HG03196 (cell line): ENCODE results near the gene NPIPB2.
"Not testable (repeated sequence)": the region's sequence is repeated elsewhere in the genome, so short reads cannot be mapped to it uniquely, and the experiment has no call there.

Experiments
- ATAC-seq: cut with Tn5 transposase; IDR thresholded peaks from one replicate; pipeline ENCODE4 v1.9.1; 2021; ENCODE audit not compliant: unreplicated experiment

Gene NPIPB2

DNA sequence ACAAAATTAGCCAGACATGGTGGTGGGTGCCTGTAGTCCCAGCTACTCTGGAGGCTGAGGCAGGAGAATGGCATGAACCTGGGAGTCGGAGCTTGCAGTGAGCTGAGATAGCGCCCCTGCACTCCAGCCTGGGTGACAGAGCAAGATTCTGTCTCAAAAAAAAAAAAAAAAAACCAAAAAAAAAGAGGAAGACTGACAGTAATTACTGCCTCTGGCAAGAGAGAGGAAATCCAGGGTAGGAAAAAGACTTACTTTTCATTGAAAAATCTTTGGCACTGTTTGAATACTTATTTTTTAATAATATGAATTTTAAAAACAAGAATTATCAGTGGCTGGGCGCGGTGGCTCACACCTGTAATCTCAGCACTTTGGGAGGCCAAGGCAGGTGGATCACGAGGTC lies 20.6 kb upstream of the NPIPB2 start:
- ATAC-seq = not testable (repeated sequence)

DNA sequence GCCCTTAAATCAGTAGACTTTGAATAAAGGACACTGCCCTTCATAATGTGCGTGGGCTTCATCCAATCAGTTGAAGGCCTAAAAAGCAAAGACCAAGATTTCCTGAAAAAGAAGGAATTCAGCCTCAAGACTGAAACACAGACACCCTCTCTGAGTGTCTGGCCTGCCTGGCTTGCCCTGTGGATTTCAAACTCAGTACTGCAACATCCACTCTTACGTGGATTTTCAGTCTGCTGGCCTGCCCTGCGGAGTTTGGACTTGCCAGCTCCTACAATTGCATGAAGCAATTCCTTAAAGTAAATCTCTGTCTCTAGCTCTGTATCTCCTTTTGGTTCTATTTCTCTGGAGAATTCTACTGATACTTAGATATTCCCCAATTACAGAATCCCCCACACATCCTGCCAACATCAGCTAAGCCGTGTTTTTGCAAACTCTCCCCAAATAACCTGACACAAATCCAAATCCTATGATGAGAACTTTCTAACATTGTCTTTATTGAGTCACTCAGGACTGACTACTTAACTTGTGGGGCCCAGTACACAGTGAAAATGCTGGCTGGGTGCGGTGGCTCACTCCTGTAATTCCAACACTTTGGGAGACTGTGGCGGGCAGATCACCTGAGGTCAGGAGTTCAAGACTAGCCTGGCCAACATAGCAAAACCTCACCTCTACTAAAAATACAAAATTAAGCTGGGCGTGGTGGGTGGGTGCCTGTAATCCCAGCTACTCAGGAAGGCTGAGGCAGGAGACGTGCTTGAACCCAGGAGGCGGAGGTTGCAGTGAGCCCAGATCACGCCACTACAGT lies 15.9 kb upstream of the NPIPB2 start:
- no peak for ATAC-seq

DNA sequence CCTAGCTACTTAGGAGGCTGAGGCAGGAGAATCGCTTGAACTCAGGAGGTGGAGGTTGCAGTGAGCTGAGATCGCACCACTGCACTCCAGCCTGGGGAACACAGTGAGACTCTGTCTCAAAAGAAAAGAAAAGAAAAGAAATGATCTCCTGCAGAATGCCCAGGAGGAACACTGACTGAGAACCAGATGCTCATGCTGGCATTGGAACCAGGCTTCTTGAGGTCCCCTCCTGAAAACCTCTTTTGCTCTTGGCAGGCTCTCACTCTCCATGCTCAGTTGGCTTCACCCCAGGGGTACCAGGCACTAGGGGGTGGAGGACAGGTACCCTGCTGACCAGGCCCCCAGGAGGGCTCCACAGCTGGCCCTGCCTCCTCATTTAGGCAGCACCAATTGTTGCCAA lies 14.7 kb upstream of the NPIPB2 start:
- no peak for ATAC-seq

DNA sequence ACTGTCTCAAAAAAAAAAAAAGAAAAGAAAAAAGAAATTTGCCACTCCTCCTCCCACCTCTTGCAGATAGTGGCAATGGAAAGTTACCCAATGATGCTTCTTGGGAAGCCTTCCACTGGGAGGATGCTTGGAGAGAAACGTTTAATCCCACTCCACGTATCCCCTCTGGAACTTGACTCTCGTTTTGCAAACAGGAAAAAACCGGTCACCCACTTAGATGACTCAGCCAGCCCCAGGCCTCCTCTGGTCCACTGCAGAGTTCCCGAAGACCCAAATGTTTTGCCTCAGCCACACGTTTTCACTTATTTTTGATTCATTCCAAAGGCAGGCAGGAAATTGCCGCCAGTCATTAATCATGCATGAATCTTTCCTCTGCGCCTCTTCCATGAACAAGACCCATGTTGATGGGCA lies 13.9 kb upstream of the NPIPB2 start:
- ATAC-seq = no peak

DNA sequence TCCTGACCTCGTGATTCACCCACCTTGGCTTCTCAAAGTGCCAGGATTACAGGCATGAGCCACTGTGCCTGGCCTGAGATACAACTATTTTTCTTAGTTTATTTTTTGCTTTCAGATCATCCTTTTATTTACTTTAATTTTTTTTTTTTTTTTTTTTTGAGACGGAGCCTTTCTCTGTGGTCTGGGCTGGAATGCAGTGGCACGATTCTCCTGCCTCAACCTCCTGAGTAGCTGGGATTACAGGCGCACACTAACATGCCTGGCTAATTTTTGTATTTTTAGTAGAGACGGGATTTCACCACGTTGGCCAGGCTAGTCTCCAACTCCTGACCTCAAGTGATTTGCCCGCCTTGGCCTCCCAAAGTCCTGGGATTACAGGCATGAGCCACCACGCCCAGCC lies 11.7 kb upstream of the NPIPB2 start:
- ATAC-seq = not testable (repeated sequence)

DNA sequence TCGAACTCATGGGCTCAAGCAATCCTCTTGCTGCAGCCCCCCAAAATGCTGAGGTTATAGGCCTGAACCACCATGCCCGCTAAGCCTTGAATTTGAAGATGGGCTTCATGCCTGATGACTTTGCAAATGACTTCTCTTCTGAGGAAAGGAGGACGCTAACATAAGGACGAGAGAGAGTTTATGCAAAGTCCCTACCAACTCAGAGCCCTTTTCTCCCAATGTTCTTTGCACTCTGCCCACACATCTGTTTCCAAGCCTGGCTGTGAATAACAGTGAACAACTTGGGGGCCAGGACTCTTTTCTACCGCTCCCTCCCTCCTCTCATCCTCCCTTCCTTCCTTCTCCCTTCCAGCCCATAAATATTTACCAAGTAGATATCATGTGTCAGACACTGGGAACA lies 8.5 kb upstream of the NPIPB2 start:
- no peak for ATAC-seq

DNA sequence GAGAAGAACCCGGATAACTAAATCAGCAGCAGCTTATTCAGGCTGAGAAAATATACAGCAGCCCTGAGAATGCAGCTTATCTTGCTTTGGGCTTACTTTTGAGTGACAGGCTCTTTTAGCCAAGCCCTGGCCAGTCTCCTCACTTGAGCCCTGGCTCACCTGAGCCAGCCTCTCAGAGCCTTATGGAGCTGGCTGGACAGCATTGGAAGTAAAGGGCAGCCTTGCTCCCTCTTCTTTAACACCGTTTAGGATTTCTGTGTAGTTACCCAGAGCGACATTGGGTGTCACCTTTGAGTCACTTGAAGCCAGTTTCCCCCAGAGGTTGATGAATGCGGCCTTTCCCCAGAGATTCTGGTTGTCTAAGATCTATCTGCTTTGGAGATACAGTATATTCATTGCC lies 7.7 kb upstream of the NPIPB2 start:
- ATAC-seq = no peak

DNA sequence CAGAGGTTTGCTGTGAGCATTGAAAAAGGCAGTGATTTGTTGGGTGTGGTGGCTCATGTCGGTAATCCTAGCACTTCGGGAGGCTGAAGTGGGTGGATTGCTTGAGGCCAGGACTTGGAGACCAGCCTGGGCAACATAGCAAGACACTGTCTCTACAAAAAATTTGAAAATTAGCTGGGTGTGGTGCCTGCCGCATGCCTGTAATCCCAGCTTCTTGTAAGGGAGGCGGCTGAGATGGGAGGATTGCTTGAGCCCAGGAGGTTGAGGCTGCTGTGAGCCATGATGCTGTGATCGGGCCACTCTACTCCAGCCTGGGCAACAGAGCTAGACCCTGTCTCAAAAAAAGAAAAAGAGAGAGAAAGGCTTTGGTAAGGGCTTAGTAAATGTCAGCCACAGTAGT lies 7.0 kb upstream of the NPIPB2 start:
- no peak for ATAC-seq

DNA sequence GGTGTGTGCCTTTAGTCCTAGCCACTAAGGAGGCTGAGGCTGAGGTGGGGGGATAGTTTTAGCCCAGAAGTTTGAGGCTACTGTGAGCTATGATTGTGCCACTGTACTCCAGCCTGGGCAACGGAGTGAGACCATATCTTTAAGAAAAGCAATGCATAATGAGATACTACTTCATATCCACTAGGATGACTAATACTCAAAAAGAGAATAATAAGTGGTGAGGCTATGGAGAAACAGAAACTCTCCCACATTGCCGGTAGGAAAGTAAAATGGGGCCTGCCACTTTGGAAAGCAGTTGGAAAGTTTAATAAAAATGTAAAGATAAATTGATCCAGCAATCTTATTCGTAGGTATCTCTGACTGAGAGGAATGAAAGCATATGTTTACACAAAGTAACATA lies 4.6 kb upstream of the NPIPB2 start:
- ATAC-seq = no peak

DNA sequence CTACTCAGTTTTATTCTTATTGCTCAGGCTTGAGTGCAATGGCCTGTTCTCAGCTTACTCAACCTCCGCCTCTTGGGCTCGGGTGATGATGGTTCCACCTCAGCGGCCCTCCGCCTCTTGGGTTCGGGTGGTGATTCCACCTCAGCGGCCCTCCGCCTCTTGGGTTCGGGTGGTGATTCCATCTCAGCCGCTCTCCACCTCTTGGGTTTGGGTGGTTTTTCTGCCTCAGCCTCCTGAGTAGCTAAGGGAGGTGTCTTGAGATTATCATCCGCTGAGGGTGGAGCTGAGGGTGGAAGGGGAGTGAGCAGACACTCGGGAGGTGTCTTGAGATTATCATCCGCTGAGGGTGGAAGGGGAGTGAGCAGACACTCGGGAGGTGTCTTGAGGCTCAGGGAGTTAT lies 14.5 kb downstream of the NPIPB2 start:
- ATAC-seq = not testable (repeated sequence)

DNA sequence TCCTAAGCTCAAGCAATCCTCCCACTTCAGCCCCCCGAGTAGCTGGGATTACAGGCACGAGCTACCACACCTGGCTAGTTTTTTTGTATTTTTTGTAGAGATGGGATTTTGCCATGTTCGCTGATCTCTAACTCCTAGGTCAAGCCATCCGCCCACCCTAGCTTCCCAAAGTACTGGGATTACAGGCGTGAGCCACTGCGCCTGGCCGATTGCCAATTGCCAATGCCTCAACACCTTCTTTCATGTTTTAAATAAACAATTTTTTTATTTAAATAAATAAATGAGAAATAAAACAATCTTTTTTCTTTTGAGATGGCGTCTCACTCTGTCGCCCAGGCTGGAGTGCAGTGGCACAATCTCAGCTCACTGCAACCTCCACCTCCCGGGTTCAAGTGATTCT lies 17.8 kb downstream of the NPIPB2 start:
- not testable (repeated sequence) for ATAC-seq

DNA sequence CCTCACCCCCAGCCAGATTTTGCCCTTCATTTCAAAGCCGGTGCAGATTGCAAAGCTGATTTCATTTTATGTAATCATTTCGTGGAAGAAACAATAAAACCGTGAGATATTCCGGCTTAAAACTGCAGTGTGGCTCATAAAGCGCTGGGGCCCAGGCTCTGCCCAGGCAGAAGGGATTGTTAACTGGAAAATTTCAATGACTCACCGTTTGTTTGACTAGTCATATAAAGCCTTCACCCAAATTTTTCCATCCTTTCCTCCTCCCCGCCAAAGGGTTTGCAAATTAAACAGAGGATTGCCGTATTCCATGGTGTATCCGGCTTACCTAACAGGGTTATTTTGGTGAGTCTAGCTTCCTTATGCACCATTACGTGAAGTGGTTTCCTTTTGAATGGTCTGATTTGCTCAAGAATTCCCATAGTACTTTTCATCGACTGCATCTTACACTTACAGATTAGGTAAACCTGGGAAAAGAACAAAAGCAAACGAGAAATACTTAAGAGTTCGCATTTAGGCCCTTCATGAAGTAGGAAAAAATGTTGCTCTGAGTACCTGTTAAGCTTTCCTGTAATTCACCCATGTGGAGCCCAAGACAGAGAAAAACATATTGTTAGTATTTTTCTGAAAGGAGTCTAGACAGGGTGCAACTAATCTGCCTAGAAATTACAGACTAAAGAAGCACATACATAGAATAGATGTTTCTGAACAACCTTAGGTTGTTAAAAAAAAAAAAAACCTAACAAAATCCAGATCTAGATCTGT lies 25.1 kb downstream of the NPIPB2 start:
- ATAC-seq = no peak

DNA sequence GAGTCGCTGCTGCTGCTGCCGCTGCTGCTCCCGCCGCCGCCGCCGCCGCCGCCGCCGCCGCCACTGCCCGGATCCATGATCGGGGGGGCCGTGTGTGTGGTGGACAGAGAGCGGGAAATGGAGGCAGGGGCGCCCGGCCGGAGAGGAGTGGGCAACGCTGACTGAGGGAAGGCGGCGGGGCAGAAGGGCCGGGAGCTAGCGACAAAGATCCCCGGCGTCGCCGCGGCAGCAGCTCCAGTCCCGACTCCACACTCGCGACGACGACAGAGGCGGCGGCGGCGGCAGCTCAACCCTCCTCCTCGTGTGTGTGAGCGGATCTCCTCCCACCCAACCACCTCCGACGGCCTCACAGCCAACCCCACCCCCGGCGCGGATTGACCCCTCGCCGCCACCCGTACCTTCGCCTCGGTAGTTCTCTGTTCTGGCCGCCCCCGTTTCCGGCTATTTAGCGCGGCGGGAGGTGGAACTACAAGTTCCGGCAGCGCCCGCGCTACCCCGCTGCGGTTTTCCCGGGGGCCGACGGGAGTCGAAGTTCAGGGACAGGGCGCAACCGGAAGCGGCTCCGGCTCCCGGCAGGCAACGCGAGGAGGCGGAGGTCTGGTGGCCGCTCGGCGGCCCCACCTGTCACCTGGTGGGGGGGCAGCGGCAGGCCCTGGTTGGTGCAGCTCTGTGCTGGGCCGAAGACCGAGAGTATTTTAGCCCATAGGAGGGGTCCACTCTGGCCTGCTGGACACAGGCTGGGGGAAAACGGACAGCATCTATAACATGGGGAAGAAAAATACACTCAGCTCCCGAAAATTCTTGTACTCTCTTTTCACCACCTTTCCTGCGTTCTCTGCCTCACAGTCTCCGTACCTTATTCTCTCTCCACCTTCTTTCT lies 26.0 kb downstream of the NPIPB2 start, which contains the start of gene GSPT1:
GSPT1 (minus strand) TSS at position 313 of the 880 bp plus-strand sequence; CDS start at position 77, 236 bp downstream.
- peak; percentile 83 for ATAC-seq

DNA sequence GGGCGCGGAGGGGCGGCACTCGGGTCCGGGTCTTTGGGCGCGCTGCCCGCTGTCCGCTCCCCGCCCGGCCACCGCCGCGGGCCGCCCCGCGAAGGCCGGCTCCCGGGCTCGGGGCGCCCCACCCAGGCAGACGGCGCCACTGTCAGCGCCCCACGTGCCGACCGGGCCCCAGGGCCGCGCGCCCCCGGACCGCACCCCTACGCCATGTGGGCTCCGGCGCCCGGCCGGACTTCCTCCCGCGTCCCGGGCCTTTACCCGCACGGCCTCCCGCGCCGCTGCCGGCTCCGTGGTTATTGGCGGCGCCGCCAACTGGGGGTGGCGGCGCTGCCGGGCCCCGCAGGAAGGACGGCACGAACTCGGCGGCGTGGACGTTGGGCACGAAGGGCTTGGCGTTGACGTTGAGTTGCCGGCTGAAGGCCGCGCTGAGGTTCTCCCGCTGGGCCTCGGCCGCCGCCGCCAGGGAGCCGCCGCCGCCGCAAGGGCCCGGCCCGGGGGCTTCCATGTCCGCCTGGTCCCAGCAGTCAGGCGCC lies 26.7 kb downstream of the NPIPB2 start:
- ATAC-seq = peak; percentile 38

DNA sequence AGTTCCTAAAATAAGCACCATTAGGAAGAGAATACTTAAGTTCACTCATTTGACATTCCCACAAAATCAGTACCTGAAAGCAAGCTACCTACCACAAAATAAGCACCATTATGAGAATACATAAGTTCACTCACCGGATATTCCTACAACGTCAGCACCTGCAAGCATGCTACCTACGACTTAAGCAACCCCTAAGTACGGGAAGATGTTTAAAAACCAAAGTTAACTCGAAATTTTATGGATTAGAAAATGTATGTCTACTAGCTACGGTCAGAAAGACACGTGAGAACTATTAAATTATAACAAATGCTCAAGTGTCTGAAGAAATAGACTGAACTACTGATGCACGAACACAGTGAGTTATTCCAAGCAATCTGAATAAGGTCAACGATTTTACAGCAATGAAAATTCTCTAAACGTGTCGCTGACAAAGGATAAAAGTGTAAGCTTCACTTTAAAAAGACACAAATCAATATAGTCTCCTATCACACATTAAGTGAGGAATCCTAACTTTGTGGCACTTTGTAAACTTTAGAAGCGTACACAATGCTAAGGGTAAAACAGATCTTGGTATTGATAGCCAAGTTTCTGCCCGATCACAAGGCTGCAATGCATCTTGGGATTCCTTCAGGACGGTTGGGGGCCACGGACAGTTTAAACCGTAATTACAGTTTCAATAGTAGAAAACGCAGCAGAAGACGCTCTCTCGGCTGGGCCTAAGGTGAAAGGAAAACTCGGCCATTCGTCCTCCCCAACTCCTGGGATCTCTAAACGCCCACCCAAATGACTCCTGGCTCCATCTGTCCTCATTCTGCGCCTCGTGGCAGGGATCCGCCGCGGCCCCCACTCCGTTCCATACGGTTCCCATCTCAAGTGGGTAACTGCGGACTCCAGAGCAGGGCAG lies 27.4 kb downstream of the NPIPB2 start:
- peak; percentile 0 for ATAC-seq

DNA sequence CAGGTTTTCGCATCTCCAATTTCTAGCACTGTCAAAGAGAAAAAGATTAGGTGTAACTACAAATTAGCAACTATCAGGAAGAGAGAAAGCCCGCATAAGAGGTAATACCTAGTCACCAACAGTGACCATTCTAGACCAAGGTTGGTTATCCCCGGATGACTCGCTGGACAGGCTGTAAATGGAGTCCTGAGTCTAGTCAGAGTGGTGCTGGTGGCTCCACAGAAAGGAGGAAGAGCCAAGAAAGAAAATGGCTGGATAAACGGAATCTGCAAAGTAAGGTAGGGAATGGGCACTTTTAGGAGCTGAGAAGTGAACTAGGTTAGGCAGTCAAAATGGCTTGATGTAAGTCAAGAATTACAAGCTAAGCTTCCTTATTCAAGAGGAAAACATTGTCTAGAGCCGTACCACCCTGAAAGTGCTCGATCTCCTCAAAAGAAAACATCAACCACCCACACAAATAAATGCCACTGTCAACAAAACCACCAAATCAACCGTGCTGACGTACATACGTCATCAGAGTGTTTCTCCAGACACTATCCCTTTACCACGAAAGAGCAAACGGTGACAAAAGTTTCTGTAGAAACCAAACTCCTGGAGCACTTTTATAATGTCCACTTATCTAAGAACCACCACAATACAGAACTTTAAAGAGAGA lies 28.3 kb downstream of the NPIPB2 start:
- no peak for ATAC-seq

DNA sequence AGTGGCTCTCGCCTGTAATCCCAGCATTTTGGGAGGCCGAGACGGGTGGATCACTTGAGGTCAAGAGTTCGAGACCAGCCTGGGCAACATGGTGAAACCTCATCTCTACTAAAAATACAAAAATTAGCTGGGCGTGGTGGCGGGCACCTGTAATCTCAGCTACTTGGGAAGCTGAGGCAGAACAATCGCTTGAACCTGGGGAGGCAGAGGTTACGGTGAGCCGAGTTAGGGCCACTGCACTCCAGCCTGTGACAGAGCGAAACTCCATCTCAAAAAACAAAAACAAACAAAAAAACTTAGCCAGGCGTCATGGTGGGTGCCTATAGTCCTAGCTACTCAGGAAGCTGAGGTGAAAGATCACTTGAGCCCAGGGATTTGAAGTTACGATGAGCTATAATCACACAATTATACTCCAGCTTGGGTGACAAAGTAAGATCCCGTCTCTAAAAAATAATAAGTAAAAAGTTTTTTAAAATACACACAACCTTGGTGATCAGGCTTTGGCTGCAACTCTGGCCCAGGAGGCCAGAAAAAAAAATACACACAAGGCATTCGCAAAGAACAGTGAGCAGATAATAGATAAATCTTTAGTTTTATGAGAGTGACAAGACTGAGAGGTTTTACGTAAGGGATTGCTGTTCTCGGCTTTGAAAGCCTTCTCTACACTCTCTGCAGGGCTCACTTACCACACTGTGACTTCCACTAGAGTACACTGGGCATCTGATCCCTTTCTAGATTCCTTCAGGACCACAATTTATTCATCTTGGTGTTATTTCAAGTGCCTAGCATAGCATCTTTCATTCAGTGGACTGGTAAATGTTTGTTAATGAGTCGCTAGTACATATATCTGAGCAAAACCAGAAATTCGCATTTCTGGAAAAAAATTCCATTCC lies 31.9 kb downstream of the NPIPB2 start:
- no peak for ATAC-seq

DNA sequence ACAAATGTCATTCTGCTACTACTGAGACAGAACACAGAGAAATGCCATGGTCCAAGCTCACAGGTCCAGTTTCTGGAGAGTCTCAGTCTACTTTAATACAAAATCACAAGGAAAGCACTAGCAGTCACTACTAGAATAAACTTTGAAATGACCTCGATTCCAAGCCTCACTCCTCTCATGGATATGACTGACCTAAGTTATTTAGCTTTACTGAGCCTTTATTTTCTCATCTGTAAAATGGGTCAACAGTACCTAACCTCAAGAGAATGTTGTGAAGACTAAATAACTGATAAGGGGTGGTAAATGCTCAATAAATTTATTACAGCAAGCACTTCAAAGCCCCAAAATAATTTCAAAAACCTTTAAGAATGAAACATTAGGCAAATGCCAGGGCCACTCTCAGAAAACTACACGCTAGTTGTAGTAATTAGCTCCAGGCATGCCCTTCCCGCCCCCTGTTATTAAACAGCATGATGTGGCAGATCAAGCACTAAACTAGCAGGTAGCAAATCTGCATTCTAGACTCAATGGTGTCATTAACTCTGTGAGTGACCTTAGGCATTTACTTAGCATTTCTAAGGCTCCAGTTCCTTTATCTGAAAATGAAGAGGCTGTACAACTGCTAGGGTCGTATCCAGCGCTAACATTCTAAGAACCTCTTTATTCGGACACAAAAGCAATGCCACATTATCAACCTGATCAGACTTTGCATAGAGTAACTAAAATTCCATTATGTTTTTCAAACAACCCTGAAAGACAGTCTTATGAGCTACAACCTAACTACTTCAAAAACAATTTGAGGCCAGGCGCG lies 34.5 kb downstream of the NPIPB2 start:
- ATAC-seq = no peak
